T-cell (primary cell): ENCODE measurements around the gene ARHGAP15. TPM values are rescaled to one million over a fixed set of nuclear protein-coding genes. Genes with fewer than 3 reads are reported as not detected.

ENCODE experiments used
- ATAC-seq, 4 experiments: fragments of 200-7000 bp in 3 of 4; fragments of 150-1000 bp in 1 of 4; cut with Tn5 transposase; replicated peaks in 1 of 4; 1 replicate in 3 of 4; 2 replicates in 1 of 4; pipeline ENCODE4 v1.10.0; 2021; ENCODE audit warnings: moderate library complexity in 3 of 4, mild to moderate bottlenecking in 2 of 4, moderate number of reproducible peaks in 1 of 4
- CTCF ChIA-PET, 2 donors: fragments of 300-600 bp; sonication (Branson Sonifier 250); formaldehyde crosslinking; loops; one replicate each; lab custom pipeline; 2022; ENCODE audit warnings: antibody characterized with exemption in 2 of 2; lab: Charles Lee
- POLR2A ChIA-PET, 2 donors: fragments of 300-600 bp; sonication (Branson Sonifier 250); formaldehyde crosslinking; loops; one replicate each; lab custom pipeline; 2022; ENCODE audit warnings: antibody characterized with exemption in 2 of 2; lab: Charles Lee
- DNase-seq, 35 experiments: peaks; one replicate each; pipeline versions ENCODE4 v3.0.0 to v3.0.0-alpha.2; 2013 to 2023
- H3K27ac ChIP-seq: one replicate; pipeline ENCODE4 v1.5.1; 2013; ENCODE audit warnings: low read length
- H3K27me3 ChIP-seq, 2 experiments: replicated peaks in 1 of 2; 1 replicate in 1 of 2; 2 replicates in 1 of 2; pipeline versions ENCODE4 v1.6.1 to v1.7.0; 2013; ENCODE audit warnings: low read length in 1 of 2, mixed read lengths in 1 of 2; ENCODE audit not compliant: control insufficient read depth in 2 of 2, insufficient read depth in 2 of 2; ENCODE audit errors: extremely low read depth in 1 of 2
- H3K36me3 ChIP-seq, 2 donors: 1 replicate in 1 of 2; 2 replicates in 1 of 2; pipeline versions ENCODE4 v1.6.1 to v1.7.0; 2013; ENCODE audit warnings: low read length in 1 of 2; ENCODE audit not compliant: control insufficient read depth in 2 of 2, insufficient read depth in 1 of 2; ENCODE audit errors: extremely low read depth in 1 of 2
- H3K4me1 ChIP-seq, 2 experiments: 1 replicate in 1 of 2; 2 replicates in 1 of 2; pipeline versions ENCODE4 v1.6.1 to v1.7.0; 2013; ENCODE audit warnings: low read length in 2 of 2, mixed read lengths in 1 of 2; ENCODE audit not compliant: insufficient read depth in 2 of 2, control insufficient read depth in 1 of 2; ENCODE audit errors: extremely low read depth in 1 of 2
- H3K4me3 ChIP-seq, 2 donors: 1 replicate in 1 of 2; 2 replicates in 1 of 2; pipeline versions ENCODE4 v1.5.1 to v1.7.0; 2013; ENCODE audit warnings: mild to moderate bottlenecking in 2 of 2, low read length in 1 of 2, moderate library complexity in 1 of 2; ENCODE audit not compliant: control insufficient read depth in 1 of 2; ENCODE audit errors: extremely low read depth in 1 of 2
- H3K9me3 ChIP-seq: 2 replicates; pipeline ENCODE4 v1.7.0; 2013
- H3K27ac Mint-ChIP-seq, 2 donors: one replicate each; pipeline ENCODE4 v1.8.0; 2020 to 2021; ENCODE audit warnings: mild to moderate bottlenecking in 2 of 2, mixed read lengths in 2 of 2
- H3K27me3 Mint-ChIP-seq, 2 donors: one replicate each; pipeline ENCODE4 v1.8.0; 2021 to 2022; ENCODE audit warnings: mixed read lengths in 2 of 2
- H3K36me3 Mint-ChIP-seq: one replicate; pipeline ENCODE4 v1.8.0; 2021; ENCODE audit warnings: mixed read lengths
- H3K4me1 Mint-ChIP-seq, 3 donors: one replicate each; pipeline ENCODE4 v1.8.0; 2020 to 2022; ENCODE audit warnings: mixed read lengths in 3 of 3, mild to moderate bottlenecking in 1 of 3
- H3K4me3 Mint-ChIP-seq, 3 donors: one replicate each; pipeline ENCODE4 v1.8.0; 2020 to 2022; ENCODE audit warnings: mild to moderate bottlenecking in 3 of 3, mixed read lengths in 3 of 3, moderate library complexity in 3 of 3
- H3K9me3 Mint-ChIP-seq, 3 donors: one replicate each; pipeline ENCODE4 v1.8.0; 2020 to 2022; ENCODE audit warnings: mixed read lengths in 3 of 3
- WGBS: methylation state at CpG from one replicate; pipeline ENCODE4 v1.1.5; 2013; ENCODE audit warnings: missing lambda C conversion rate; ENCODE audit not compliant: insufficient coverage; 5-methylcytosine and 5-hydroxymethylcytosine counted together
- total RNA-seq, 35 experiments: library from RNA in 6 of 35; stranded (reverse) in 6 of 35; fragments of 120-200 nt in 1 of 35; gene quantifications; one replicate each; pipeline versions ENCODE4 v1.2.1 to v1.2.4 and lab custom pipeline; 2013 to 2026

The ARHGAP15 gene
- total RNA-seq, 5 donors from 2014 or later (not counting 1 experiment from before 2014, with no cell fraction given), result 154 to 271 (median 188) TPM

DNA sequence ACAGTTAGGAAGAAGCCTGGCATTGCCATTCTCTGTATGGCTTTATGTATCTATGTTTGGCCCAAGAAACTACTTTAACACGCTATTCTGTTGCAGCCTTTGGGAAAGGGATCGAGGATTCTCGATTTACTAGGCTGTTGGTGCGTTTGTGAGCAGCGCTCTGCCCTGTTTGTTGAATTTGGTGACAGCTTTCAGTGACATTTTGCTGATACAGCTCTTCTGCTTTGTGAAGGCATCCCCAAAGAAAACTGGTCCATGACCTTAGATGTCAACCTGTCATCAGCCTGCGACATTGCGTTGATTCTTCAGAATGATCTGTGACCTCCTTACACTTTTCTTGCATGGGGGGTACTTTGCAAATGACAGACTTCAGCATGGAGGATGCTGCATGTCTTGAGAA lies 431.5 kb downstream of the ARHGAP15 start:
- no peak for ATAC-seq

DNA sequence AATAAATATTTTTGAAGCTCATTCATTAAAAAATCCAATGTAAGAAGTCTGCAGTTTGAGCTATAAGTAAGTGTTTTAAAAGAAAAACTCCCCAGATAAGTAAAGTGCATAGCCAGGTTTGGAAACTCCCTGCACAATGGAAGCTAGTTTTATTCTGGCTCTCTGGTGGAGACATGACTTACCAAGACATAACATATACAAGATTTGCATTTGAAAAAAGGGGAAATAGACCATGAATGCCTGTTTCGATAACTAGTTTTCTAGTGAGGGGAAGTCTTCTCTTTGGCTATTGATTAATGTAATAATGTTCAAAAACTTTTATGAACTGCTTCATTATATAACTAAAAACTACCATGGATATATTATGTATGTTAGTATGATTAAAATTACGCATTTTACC lies 435.2 kb downstream of the ARHGAP15 start:
- Mint-ChIP-seq H3K36me3 (peaks cover 67% of the 10 kb centered on the region), H3K27me3 (no peaks in the 10 kb centered on the region), H3K4me1 (peaks cover 4 to 11% (median 9%) of the 10 kb centered on the region in 3 donors), H3K4me3 (no peak overlapping the region), H3K27ac (no peak overlapping the region), H3K9me3 (peaks cover 0 to 3% (median 0%) of the 10 kb centered on the region in 3 donors)
- POLR2A ChIA-PET, result no interaction called here
- CTCF ChIA-PET, result interaction anchor here in 1 of 2 donors (0.6 kb wide), 1 partner anchor 280 kb away, joined by 3 read pairs; no protein-coding TSS in a partner anchor
- Histone ChIP-seq H3K9me3 (no peaks in the 10 kb centered on the region), H3K36me3 (peaks cover 0 to 32% of the 10 kb centered on the region in 2 donors), H3K4me1 (no peaks in the 10 kb centered on the region), H3K27ac (no peak overlapping the region), H3K27me3 (no peaks in the 10 kb centered on the region), H3K4me3 (no peak overlapping the region)
- no peak for DNase-seq
- ATAC-seq, result no peak
- no CpG with 5 or more reads among the region's 2 CpGs for whole genome bisulfite sequencing

More for the DNA sequence above, 431.5 kb downstream of the ARHGAP15 start:
- Histone ChIP-seq H3K27me3 (no peaks in the 10 kb centered on the region), H3K9me3 (no peaks in the 10 kb centered on the region), H3K27ac (no peak overlapping the region), H3K4me3 (no peak overlapping the region), H3K36me3 (peaks cover 0 to 50% of the 10 kb centered on the region in 2 donors), H3K4me1 (no peaks in the 10 kb centered on the region)
- no peak for DNase-seq
- 96% methylated on average over 6 of the region's 7 CpGs for WGBS
- Mint-ChIP-seq H3K27ac (no peak overlapping the region), H3K4me1 (peaks cover 4 to 24% (median 10%) of the 10 kb centered on the region in 3 donors), H3K4me3 (no peak overlapping the region), H3K9me3 (no peaks in the 10 kb centered on the region), H3K27me3 (no peaks in the 10 kb centered on the region), H3K36me3 (peaks cover 66% of the 10 kb centered on the region)
- POLR2A ChIA-PET, result interaction anchor here in 1 of 2 donors (0.6 kb wide), 1 partner anchor 204 kb away, joined by 3 read pairs; no protein-coding TSS in a partner anchor
- CTCF ChIA-PET, result no interaction called here

DNA sequence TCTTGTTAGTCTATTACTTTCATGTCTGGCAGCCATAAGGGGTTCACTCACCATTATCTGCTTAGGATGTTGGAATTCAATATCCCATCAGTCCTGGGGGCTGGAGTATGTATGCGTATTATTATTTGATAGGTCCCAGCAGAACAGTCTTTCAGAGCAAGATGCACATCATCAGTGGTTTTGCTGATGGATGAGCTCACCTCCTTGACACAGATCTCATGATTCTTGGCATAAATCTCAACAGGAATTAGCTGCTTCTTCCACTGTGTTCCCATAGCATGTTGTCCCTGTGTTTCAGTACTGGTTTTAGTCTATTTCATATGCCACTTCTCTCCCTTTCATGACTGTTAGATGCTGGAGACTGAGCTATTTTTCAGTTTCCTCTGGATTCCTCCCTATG lies 442.5 kb downstream of the ARHGAP15 start:
- CTCF ChIA-PET, result no interaction called here
- Mint-ChIP-seq H3K4me1 (peaks cover 18 to 29% (median 29%) of the 10 kb centered on the region in 3 donors), H3K36me3 (peaks cover 68% of the 10 kb centered on the region), H3K27me3 (no peaks in the 10 kb centered on the region), H3K9me3 (peaks cover 0 to 3% (median 0%) of the 10 kb centered on the region in 3 donors), H3K4me3 (no peak overlapping the region), H3K27ac (no peak overlapping the region)
- DNase-seq (no peak), ATAC-seq (no peak)
- H3K4me3 ChIP-seq, result no peak overlapping the region
- POLR2A ChIA-PET, result no interaction called here
- no peaks in the 10 kb centered on the region for H3K27me3 ChIP-seq
- no peaks in the 10 kb centered on the region for H3K4me1 ChIP-seq
- H3K36me3 ChIP-seq, result peaks cover 0 to 15% of the 10 kb centered on the region in 2 donors
- no peak overlapping the region for H3K27ac ChIP-seq
- H3K9me3 ChIP-seq, result no peaks in the 10 kb centered on the region
- WGBS, result no CpG with 5 or more reads among the region's 1 CpG

DNA sequence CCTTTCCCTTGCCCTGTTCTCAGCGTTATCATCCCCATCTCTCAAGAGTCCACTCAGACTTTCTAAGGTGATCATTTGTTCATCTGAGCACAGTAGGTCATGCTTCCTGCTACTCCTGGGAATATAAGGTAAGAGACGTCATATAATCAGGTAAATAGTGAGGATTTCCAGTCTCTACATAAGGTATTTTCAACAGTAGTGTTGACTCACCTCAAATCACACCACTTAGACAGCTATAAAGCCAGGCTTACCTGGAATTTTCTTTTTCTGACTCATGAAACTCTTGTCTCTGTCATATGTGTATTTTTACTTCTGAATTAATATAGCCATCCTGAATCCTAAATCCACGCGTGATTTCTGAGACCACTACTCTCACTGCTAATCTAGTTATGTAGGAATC lies 443.2 kb downstream of the ARHGAP15 start:
- WGBS, result no CpG with 5 or more reads among the region's 4 CpGs

DNA sequence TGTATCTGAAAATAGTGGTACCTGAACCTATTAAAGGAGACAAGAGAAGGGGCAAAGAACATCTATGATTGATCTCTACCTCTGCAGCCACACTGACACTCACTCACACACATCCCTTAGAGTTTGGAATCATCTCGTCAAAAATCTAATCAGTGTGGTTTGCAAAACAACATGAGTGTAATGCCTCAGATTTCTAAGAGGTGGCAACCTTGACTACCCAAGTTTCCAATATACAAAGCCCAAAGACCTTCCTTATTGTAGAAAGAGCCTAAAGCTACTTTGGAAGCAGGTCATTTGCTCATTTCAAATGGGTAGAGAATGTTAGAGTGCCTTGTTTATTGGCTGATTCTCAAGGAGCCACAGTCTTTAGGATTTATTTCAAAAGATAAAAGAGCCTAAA lies 444.9 kb downstream of the ARHGAP15 start:
- ATAC-seq, result no peak
- Mint-ChIP-seq H3K4me3 (no peak overlapping the region), H3K36me3 (peaks cover 60% of the 10 kb centered on the region), H3K27me3 (no peaks in the 10 kb centered on the region), H3K27ac (no peak overlapping the region), H3K9me3 (no peaks in the 10 kb centered on the region), H3K4me1 (peaks cover 25 to 34% (median 27%) of the 10 kb centered on the region in 3 donors)
- no peak overlapping the region for H3K4me3 ChIP-seq
- H3K36me3 ChIP-seq, result peaks cover 4 to 10% of the 10 kb centered on the region in 2 donors
- no peaks in the 10 kb centered on the region for H3K27me3 ChIP-seq
- no peak overlapping the region for H3K27ac ChIP-seq
- CTCF ChIA-PET, result no interaction called here
- no CpG with 5 or more reads among the region's 1 CpG for WGBS
- H3K4me1 ChIP-seq, result no peaks in the 10 kb centered on the region
- no peak for DNase-seq
- H3K9me3 ChIP-seq, result no peaks in the 10 kb centered on the region
- POLR2A ChIA-PET, result no interaction called here

More for the DNA sequence above, 443.2 kb downstream of the ARHGAP15 start:
- no peaks in the 10 kb centered on the region for H3K9me3 ChIP-seq
- DNase-seq (no peak), ATAC-seq (no peak)
- peaks cover 0 to 14% of the 10 kb centered on the region in 2 donors for H3K36me3 ChIP-seq
- no peaks in the 10 kb centered on the region for H3K27me3 Mint-ChIP-seq
- H3K27ac ChIP-seq, result no peak overlapping the region
- ChIA-PET CTCF (interaction anchor here in 1 of 2 donors (0.6 kb wide), 1 partner anchor 100 kb away, joined by 7 read pairs; no protein-coding TSS in a partner anchor), POLR2A (no interaction called here)
- H3K4me1 ChIP-seq, result no peaks in the 10 kb centered on the region
- H3K4me3 Mint-ChIP-seq, result no peak overlapping the region
- H3K36me3 Mint-ChIP-seq, result peaks cover 67% of the 10 kb centered on the region
- H3K4me3 ChIP-seq, result no peak overlapping the region
- no peaks in the 10 kb centered on the region for H3K9me3 Mint-ChIP-seq
- peaks cover 21 to 31% (median 29%) of the 10 kb centered on the region in 3 donors for H3K4me1 Mint-ChIP-seq
- H3K27ac Mint-ChIP-seq, result peak overlapping the region in 1 of 2 donors; percentile 20
- H3K27me3 ChIP-seq, result no peaks in the 10 kb centered on the region

DNA sequence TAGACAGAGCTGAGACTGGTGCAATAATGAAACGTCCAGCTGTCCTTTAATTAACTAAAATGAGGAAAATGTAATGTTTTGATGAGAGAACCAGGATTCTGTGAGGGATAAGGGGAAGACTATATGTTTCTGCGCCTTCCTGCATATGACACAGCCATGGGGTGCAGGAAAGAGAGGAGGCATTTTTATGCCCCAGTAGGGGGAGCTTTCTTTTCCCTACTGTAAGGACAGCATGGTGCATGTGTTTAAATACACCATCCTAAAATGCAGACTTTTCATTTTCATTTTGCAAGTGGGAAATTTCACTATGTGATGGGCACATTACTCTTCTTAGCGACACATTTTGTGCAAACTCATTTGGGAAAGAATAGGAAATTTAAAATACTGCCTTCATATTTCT lies 446.1 kb downstream of the ARHGAP15 start:
- Histone ChIP-seq H3K9me3 (no peaks in the 10 kb centered on the region), H3K27ac (no peak overlapping the region), H3K4me3 (no peak overlapping the region), H3K27me3 (no peaks in the 10 kb centered on the region), H3K4me1 (no peaks in the 10 kb centered on the region), H3K36me3 (peaks cover 4 to 10% of the 10 kb centered on the region in 2 donors)
- POLR2A ChIA-PET, result no interaction called here
- CTCF ChIA-PET, result interaction anchor here in 1 of 2 donors (0.5 kb wide), 1 partner anchor 116 kb away, joined by 3 read pairs; no protein-coding TSS in a partner anchor
- Mint-ChIP-seq H3K4me1 (peaks cover 18 to 36% (median 28%) of the 10 kb centered on the region in 3 donors), H3K9me3 (no peaks in the 10 kb centered on the region), H3K4me3 (no peak overlapping the region), H3K36me3 (peaks cover 57% of the 10 kb centered on the region), H3K27me3 (no peaks in the 10 kb centered on the region), H3K27ac (no peak overlapping the region)
- ATAC-seq (no peak), DNase-seq (no peak)
- WGBS, result no CpG with 5 or more reads among the region's 3 CpGs
